ENCODE data around the gene PIP5K1B. TPM values are rescaled to one million over a fixed set of nuclear protein-coding genes. Genes with fewer than 3 reads are reported as not detected.

PIP5K1B gene
- total RNA-seq, 1 experiment from 2014 or later: 0.16 TPM

GRCh38 chr9:68800836-68801235 is 95.8 kb downstream of the PIP5K1B start:
- no peak overlapping the region for H3K4me3 Mint-ChIP-seq (ENCODE audit: unreplicated experiment)
- no peak for DNase-seq (ENCODE audit: unreplicated experiment)
- H3K9me3 Mint-ChIP-seq (ENCODE audit: unreplicated experiment): no peaks in the 10 kb centered on the region
- TF ChIP-seq, protein P1, sequence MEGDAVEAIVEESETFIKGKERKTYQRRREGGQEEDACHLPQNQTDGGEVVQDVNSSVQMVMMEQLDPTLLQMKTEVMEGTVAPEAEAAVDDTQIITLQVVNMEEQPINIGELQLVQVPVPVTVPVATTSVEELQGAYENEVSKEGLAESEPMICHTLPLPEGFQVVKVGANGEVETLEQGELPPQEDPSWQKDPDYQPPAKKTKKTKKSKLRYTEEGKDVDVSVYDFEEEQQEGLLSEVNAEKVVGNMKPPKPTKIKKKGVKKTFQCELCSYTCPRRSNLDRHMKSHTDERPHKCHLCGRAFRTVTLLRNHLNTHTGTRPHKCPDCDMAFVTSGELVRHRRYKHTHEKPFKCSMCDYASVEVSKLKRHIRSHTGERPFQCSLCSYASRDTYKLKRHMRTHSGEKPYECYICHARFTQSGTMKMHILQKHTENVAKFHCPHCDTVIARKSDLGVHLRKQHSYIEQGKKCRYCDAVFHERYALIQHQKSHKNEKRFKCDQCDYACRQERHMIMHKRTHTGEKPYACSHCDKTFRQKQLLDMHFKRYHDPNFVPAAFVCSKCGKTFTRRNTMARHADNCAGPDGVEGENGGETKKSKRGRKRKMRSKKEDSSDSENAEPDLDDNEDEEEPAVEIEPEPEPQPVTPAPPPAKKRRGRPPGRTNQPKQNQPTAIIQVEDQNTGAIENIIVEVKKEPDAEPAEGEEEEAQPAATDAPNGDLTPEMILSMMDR (IDR thresholded peaks at IDR 0.05; ENCODE audit: unreplicated experiment): no peak
- H3K27me3 Mint-ChIP-seq (ENCODE audit: insufficient read depth, unreplicated experiment): peaks cover 33% of the 10 kb centered on the region
- intact Hi-C loops (cut with micrococcal nuclease): no loop called here
- H3K4me1 Mint-ChIP-seq (ENCODE audit: insufficient read depth, unreplicated experiment): no peaks in the 10 kb centered on the region
- POLR2A ChIA-PET: no interaction called here
- no TSS peak for BruUV-seq (replicated peaks)
- H3K36me3 Mint-ChIP-seq (ENCODE audit: insufficient read depth, unreplicated experiment): no peaks in the 10 kb centered on the region
- no peak overlapping the region for H3K27ac Mint-ChIP-seq (ENCODE audit: low read depth, unreplicated experiment)
- CTCF ChIA-PET: interaction anchor here (0.7 kb wide), 1 partner anchor 151 kb away, joined by 4 read pairs; no protein-coding TSS in a partner anchor

- ChIA-PET CTCF (interaction anchor here (0.6 kb wide), 1 partner anchor 98 kb away, joined by 4 read pairs; the partner anchor contains the start of gene PIP5K1B), POLR2A (no interaction called here)
- H3K9me3 Mint-ChIP-seq (ENCODE audit: unreplicated experiment): no peaks in the 10 kb centered on the region
- no peak for DNase-seq (ENCODE audit: unreplicated experiment)
- H3K27ac Mint-ChIP-seq (ENCODE audit: low read depth, unreplicated experiment): no peak overlapping the region
- no TSS peak for BruUV-seq (replicated peaks)
- no peaks in the 10 kb centered on the region for H3K4me1 Mint-ChIP-seq (ENCODE audit: insufficient read depth, unreplicated experiment)
- TF ChIP-seq, protein P1 (IDR thresholded peaks at IDR 0.05; ENCODE audit: unreplicated experiment): no peak
- no peak overlapping the region for H3K4me3 Mint-ChIP-seq (ENCODE audit: unreplicated experiment)
- H3K36me3 Mint-ChIP-seq (ENCODE audit: insufficient read depth, unreplicated experiment): no peaks in the 10 kb centered on the region
- intact Hi-C loops (cut with micrococcal nuclease): no loop called here
- H3K27me3 Mint-ChIP-seq (ENCODE audit: insufficient read depth, unreplicated experiment): peaks cover 31% of the 10 kb centered on the region
Observed at GRCh38 chr9:68802525-68803015, 97.5 kb downstream of the PIP5K1B start.

DNA sequence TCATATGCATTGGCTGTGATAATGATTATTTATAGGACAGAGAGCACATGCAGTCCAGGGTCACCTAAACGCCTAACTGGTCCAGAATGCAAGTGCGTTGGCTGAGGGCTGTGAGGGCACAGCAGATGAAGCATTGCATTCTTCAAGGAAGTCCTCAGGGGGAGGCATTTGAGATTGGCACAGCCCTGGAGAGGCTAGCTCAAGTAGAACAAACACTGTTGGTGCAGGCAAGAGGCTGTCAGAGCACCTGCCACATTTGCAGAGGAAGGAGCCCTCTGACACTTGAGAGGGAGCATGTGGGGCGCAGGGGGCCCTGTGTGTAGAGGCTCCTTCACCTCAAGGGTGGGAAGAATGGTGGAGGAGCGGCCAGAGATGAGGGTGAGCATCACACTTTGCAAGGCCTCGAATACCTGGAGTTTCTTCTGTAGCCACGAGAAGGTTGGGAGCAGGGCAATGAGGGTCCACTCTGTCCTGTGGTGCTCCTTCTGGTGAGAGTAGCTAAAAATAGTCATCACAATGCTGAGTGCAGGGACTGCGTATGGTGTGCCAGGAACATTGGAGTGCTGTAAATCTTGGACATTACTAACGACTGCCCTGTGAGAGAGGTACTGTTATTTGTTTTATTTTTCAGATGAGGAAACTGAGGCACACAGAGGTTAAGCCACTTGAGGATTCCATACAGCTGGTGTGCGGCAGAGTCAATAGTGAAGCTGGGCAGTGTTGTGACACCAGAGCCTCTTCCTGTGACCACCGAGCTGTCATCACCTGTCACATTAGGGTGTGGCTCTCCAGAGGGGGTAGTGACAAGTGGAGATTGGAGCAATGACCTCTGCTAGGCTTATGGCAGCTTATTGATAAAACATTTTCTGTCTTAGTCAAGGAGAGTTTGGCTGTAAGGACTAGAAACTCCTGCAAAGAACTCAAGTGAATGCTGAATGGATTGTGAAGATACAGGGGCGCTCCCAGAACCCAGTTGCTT is 100.2 kb downstream of the PIP5K1B start:
- ChIA-PET CTCF (interaction anchor here (0.6 kb wide), 1 partner anchor 192 kb away, joined by 3 read pairs; no protein-coding TSS in a partner anchor), POLR2A (interaction anchor here (0.7 kb wide), 1 partner anchor 299 kb away, joined by 3 read pairs; no protein-coding TSS in a partner anchor)
- H3K4me1 Mint-ChIP-seq (ENCODE audit: insufficient read depth, unreplicated experiment): no peaks in the 10 kb centered on the region
- H3K4me3 Mint-ChIP-seq (ENCODE audit: unreplicated experiment): no peak overlapping the region
- H3K27ac Mint-ChIP-seq (ENCODE audit: low read depth, unreplicated experiment): no peak overlapping the region
- intact Hi-C loops (cut with micrococcal nuclease): no loop called here
- H3K36me3 Mint-ChIP-seq (ENCODE audit: insufficient read depth, unreplicated experiment): no peaks in the 10 kb centered on the region
- H3K9me3 Mint-ChIP-seq (ENCODE audit: unreplicated experiment): no peaks in the 10 kb centered on the region
- no TSS peak for BruUV-seq (replicated peaks)
- TF ChIP-seq, protein P1 (IDR thresholded peaks at IDR 0.05; ENCODE audit: unreplicated experiment): no peak
- DNase-seq (ENCODE audit: unreplicated experiment): no peak
- peaks cover 20% of the 10 kb centered on the region for H3K27me3 Mint-ChIP-seq (ENCODE audit: insufficient read depth, unreplicated experiment)

GRCh38 chr9:68805890-68806517 is 101.0 kb downstream of the PIP5K1B start:
- POLR2A ChIA-PET: interaction anchor here (0.7 kb wide), 1 partner anchor 300 kb away, joined by 3 read pairs; no protein-coding TSS in a partner anchor

More at GRCh38 chr9:68805890-68806517, 101.0 kb downstream of the PIP5K1B start:
- no peaks in the 10 kb centered on the region for H3K4me1 Mint-ChIP-seq (ENCODE audit: insufficient read depth, unreplicated experiment)
- H3K4me3 Mint-ChIP-seq (ENCODE audit: unreplicated experiment): no peak overlapping the region
- CTCF ChIA-PET: no interaction called here
- no peak overlapping the region for H3K27ac Mint-ChIP-seq (ENCODE audit: low read depth, unreplicated experiment)
- H3K27me3 Mint-ChIP-seq (ENCODE audit: insufficient read depth, unreplicated experiment): peaks cover 20% of the 10 kb centered on the region
- H3K9me3 Mint-ChIP-seq (ENCODE audit: unreplicated experiment): no peaks in the 10 kb centered on the region
- TF ChIP-seq, protein P1 (IDR thresholded peaks at IDR 0.05; ENCODE audit: unreplicated experiment): no peak
- no peaks in the 10 kb centered on the region for H3K36me3 Mint-ChIP-seq (ENCODE audit: insufficient read depth, unreplicated experiment)
- no TSS peak for BruUV-seq (replicated peaks)
- intact Hi-C loops (cut with micrococcal nuclease): no loop called here
- no peak for DNase-seq (ENCODE audit: unreplicated experiment)

All from MCF 10A (cell line).